IMR-90 (cell line): Measurements from ENCODE around the gene CDH23. TPM values are rescaled to one million over a fixed set of nuclear protein-coding genes. Genes with fewer than 3 reads are reported as not detected.

ENCODE experiments used
- ATAC-seq: fragments of 200-7000 bp; cut with Tn5 transposase; 2 replicates; pipeline ENCODE4 v1.9.1; 2020; ENCODE audit warnings: low read depth, mild to moderate bottlenecking, moderate library complexity
- BruUV-seq: library from RNA; stranded (reverse); fragments of 400-500 nt; replicated peaks from 2 replicates; lab custom pipeline; 2021; lab: Mats Ljungman, UMichigan
- CTCF ChIA-PET: fragments of 300-600 bp; formaldehyde crosslinking; extraction: SDS; loops from one replicate; lab custom pipeline; 2021; ENCODE audit warnings: antibody characterized with exemption; lab: Yijun Ruan, JAX
- POLR2A ChIA-PET: fragments of 300-600 bp; sonication (Branson Sonifier 250); formaldehyde crosslinking; loops from one replicate; lab custom pipeline; 2022; ENCODE audit warnings: antibody characterized with exemption; ENCODE audit not compliant: unreplicated experiment; lab: Charles Lee
- DNase-seq: peaks from one replicate; pipeline ENCODE4 v3.0.0; 2013
- H2AFZ ChIP-seq: replicated peaks from 2 replicates; pipeline ENCODE3; 2013; ENCODE audit warnings: low read length, mild to moderate bottlenecking; ENCODE audit not compliant: poor library complexity
- H2AK5ac ChIP-seq: 2 replicates; pipeline ENCODE4 v1.6.1; 2013; ENCODE audit warnings: low read depth, low read length, inconsistent platforms
- H2AK9ac ChIP-seq: replicated peaks from 2 replicates; pipeline ENCODE3; 2013; ENCODE audit warnings: mild to moderate bottlenecking, low read depth, low read length, moderate library complexity; ENCODE audit not compliant: poor library complexity
- H2BK120ac ChIP-seq: 2 replicates; pipeline ENCODE4 v1.6.1; 2013; ENCODE audit warnings: low read depth, low read length, inconsistent platforms
- H2BK15ac ChIP-seq: 3 replicates; pipeline ENCODE4 v1.6.1; 2013; ENCODE audit warnings: low read depth, low read length, inconsistent platforms
- H2BK20ac ChIP-seq: 2 replicates; pipeline ENCODE4 v1.6.1; 2013; ENCODE audit warnings: low read depth, mild to moderate bottlenecking, inconsistent platforms, low read length, moderate library complexity
- H2BK5ac ChIP-seq: 2 replicates; pipeline ENCODE4 v1.6.1; 2013; ENCODE audit warnings: mild to moderate bottlenecking, low read depth, low read length, inconsistent platforms; ENCODE audit not compliant: poor library complexity, severe bottlenecking
- H3K14ac ChIP-seq: replicated peaks from 2 replicates; pipeline ENCODE4 v1.6.1; 2013; ENCODE audit warnings: low read depth, low read length, inconsistent platforms
- H3K18ac ChIP-seq: 2 replicates; pipeline ENCODE4 v1.6.1; 2013; ENCODE audit warnings: low read depth, low read length, control low read depth
- H3K23ac ChIP-seq: 2 replicates; pipeline ENCODE4 v1.6.1; 2013; ENCODE audit warnings: low read depth, low read length, inconsistent platforms
- H3K27ac ChIP-seq: 2 replicates; pipeline ENCODE4 v1.5.1; 2013; ENCODE audit warnings: mild to moderate bottlenecking, control low read depth, low read length; ENCODE audit not compliant: insufficient read depth
- H3K27me3 ChIP-seq: 2 replicates; pipeline ENCODE4 v1.6.1; 2013; ENCODE audit warnings: low read length; ENCODE audit not compliant: control insufficient read depth, insufficient read depth
- H3K36me3 ChIP-seq: 2 replicates; pipeline ENCODE4 v1.6.1; 2013; ENCODE audit warnings: low read length, mixed read lengths; ENCODE audit not compliant: control insufficient read depth, insufficient read depth
- H3K4ac ChIP-seq: 2 replicates; pipeline ENCODE4 v1.6.1; 2013; ENCODE audit warnings: low read depth, low read length, inconsistent platforms
- H3K4me1 ChIP-seq: 2 replicates; pipeline ENCODE4 v1.6.1; 2013; ENCODE audit warnings: low read length, mixed read lengths; ENCODE audit not compliant: control insufficient read depth, insufficient read depth
- H3K4me2 ChIP-seq: 2 replicates; pipeline ENCODE4 v1.6.1; 2013; ENCODE audit warnings: low read depth, mild to moderate bottlenecking, control low read depth, low read length, moderate library complexity
- H3K4me3 ChIP-seq: 2 replicates; pipeline ENCODE4 v1.5.1; 2013; ENCODE audit warnings: low read depth, mild to moderate bottlenecking, control low read depth, low read length, moderate library complexity; ENCODE audit not compliant: insufficient read depth
- H3K56ac ChIP-seq: 2 replicates; pipeline ENCODE4 v1.6.1; 2013; ENCODE audit warnings: low read length, inconsistent platforms; ENCODE audit not compliant: insufficient read depth; ENCODE audit errors: extremely low read depth
- H3K79me1 ChIP-seq, 2 experiments: 2 replicates each; pipeline ENCODE4 v1.6.1; 2013; ENCODE audit warnings: low read length in 2 of 2, inconsistent platforms in 1 of 2, low read depth in 1 of 2
- H3K9ac ChIP-seq: 2 replicates; pipeline ENCODE4 v1.6.1; 2013; ENCODE audit warnings: low read depth, low read length, control low read depth
- H3K9me1 ChIP-seq: 2 replicates; pipeline ENCODE4 v1.6.1; 2013; ENCODE audit warnings: low read length, inconsistent platforms; ENCODE audit not compliant: insufficient read depth
- H3K9me3 ChIP-seq: 2 replicates; pipeline ENCODE4 v1.6.1; 2013; ENCODE audit warnings: low read length; ENCODE audit not compliant: control insufficient read depth, insufficient read depth
- H4K20me1 ChIP-seq: 2 replicates; pipeline ENCODE4 v1.6.1; 2013; ENCODE audit warnings: low read length, inconsistent platforms; ENCODE audit not compliant: insufficient read depth
- H4K5ac ChIP-seq: 2 replicates; pipeline ENCODE4 v1.6.1; 2013; ENCODE audit warnings: mild to moderate bottlenecking, low read depth, low read length, control low read depth
- H4K8ac ChIP-seq, 2 experiments: 2 replicates each; pipeline ENCODE4 v1.6.1; 2013; ENCODE audit warnings: low read depth in 2 of 2, low read length in 2 of 2, control low read depth in 1 of 2, inconsistent platforms in 1 of 2
- H4K91ac ChIP-seq: 2 replicates; pipeline ENCODE4 v1.6.1; 2013; ENCODE audit warnings: low read depth, low read length, inconsistent platforms; ENCODE audit not compliant: insufficient read depth
- CHD1 ChIP-seq: IDR thresholded peaks from 2 replicates; pipeline ENCODE4 v1.6.1; 2012; ENCODE audit warnings: low read depth, low read length, improper control_type of control experiment
- CTCF ChIP-seq: conservative IDR thresholded peaks from 2 replicates; pipeline ENCODE4 v1.5.1; 2012; ENCODE audit warnings: mild to moderate bottlenecking, low read depth, low read length, improper control_type of control experiment
- MAFK ChIP-seq: IDR thresholded peaks from 2 replicates; pipeline ENCODE4 v1.6.1; 2012; ENCODE audit warnings: low read depth, low read length, improper control_type of control experiment
- MAZ ChIP-seq: IDR thresholded peaks from 2 replicates; pipeline ENCODE4 v1.6.1; 2012; ENCODE audit warnings: low read depth, mild to moderate bottlenecking, low read length, improper control_type of control experiment, moderate library complexity, borderline replicate concordance
- POLR2A ChIP-seq: IDR thresholded peaks from 2 replicates; pipeline ENCODE4 v1.6.1; 2012; ENCODE audit warnings: mild to moderate bottlenecking, low read depth, low read length
- RCOR1 ChIP-seq: IDR thresholded peaks from 2 replicates; pipeline ENCODE4 v1.6.1; 2012; ENCODE audit warnings: mild to moderate bottlenecking, low read length, improper control_type of control experiment; ENCODE audit not compliant: insufficient replicate concordance
- SMC3 ChIP-seq: fragments of 150-350 bp; IDR thresholded peaks from 2 replicates; pipeline ENCODE4 v1.6.1; 2016; ENCODE audit warnings: low read depth, mild to moderate bottlenecking, antibody characterized with exemption, low read length, moderate library complexity
- USF2 ChIP-seq: fragments of 150-350 bp; IDR thresholded peaks from 2 replicates; pipeline ENCODE4 v1.6.1; 2017; ENCODE audit warnings: mild to moderate bottlenecking, antibody characterized with exemption, low read length, low read depth
- WGBS, 2 experiments: methylation state at CpG; one replicate each; pipeline versions ENCODE4 v1.1.5 to v1.1.7; 2013; ENCODE audit warnings: missing lambda C conversion rate in 2 of 2; ENCODE audit not compliant: insufficient read length in 1 of 2; ENCODE audit errors: extremely low coverage in 2 of 2; 5-methylcytosine and 5-hydroxymethylcytosine counted together
- dilution Hi-C: fragments of 300-500 bp; cut with HindIII; formaldehyde crosslinking; loops from one replicate; pipeline ENCODE4 v1.14.3; 2018; ENCODE audit warnings: low sequenced_read_pairs; ENCODE audit not compliant: unreplicated experiment
- in situ Hi-C: fragments of 300-500 bp; cut with MboI; formaldehyde crosslinking; loops from 3 replicates; pipeline ENCODE4 v1.14.3; 2019; ENCODE audit warnings: low sequenced_read_pairs, inconsistent platforms, mixed read lengths
- intact Hi-C: fragments of 100-400 bp; cut with micrococcal nuclease; formaldehyde crosslinking; loops from 2 replicates; pipeline ENCODE4 v1.10.0; 2022
- polyA plus RNA-seq, 3 experiments: library from polyadenylated mRNA; depleted of rRNA; stranded (reverse); fragments of >200 nt; gene quantifications; 2 replicates each; pipeline ENCODE4 v1.2.3, GENCODE V29; 2012; ENCODE audit warnings: low replicate concordance in 1 of 3
- total RNA-seq: library from RNA; depleted of rRNA; stranded (reverse); fragments of >200 nt; gene quantifications from 2 replicates; pipeline ENCODE4 v1.2.3, GENCODE V29; 2012

The CDH23 gene
- total and polyA plus RNA-seq, 2 of the 4 experiments (the other 2 are of a cell fraction) = under 0.01 to 0.03 TPM

- CTCF ChIA-PET = no interaction called here
Measured at GRCh38 chr10:71679425-71679824, 282.7 kb downstream of the CDH23 start.

More at GRCh38 chr10:71679425-71679824, 282.7 kb downstream of the CDH23 start:
- no peaks in the 10 kb centered on the region for H3K4me1 ChIP-seq
- no peak overlapping the region for H4K91ac ChIP-seq
- no TSS peak for BruUV-seq
- ATAC-seq (no peak), DNase-seq (no peak)
- H3K27me3 ChIP-seq = peaks cover 63% of the 10 kb centered on the region
- no peak overlapping the region for H4K5ac ChIP-seq
- no peaks in the 10 kb centered on the region for H3K9me1 ChIP-seq
- H2BK5ac ChIP-seq = no peak overlapping the region
- H2AK5ac ChIP-seq = no peak overlapping the region
- TF ChIP-seq RCOR1 (no peak), CTCF (no peak), SMC3 (no peak), POLR2A (no peak), MAFK (no peak), MAZ (no peak), USF2 (no peak), CHD1 (no peak)
- H3K18ac ChIP-seq = no peak overlapping the region
- no peak overlapping the region for H3K4me2 ChIP-seq
- H2AK9ac ChIP-seq = no peak overlapping the region
- no peak overlapping the region for H2AFZ ChIP-seq
- H3K9me3 ChIP-seq = no peaks in the 10 kb centered on the region
- H3K4ac ChIP-seq = no peak overlapping the region
- H4K20me1 ChIP-seq = no peaks in the 10 kb centered on the region
- POLR2A ChIA-PET = no interaction called here
- no peak overlapping the region for H3K23ac ChIP-seq
- no peak overlapping the region for H2BK20ac ChIP-seq
- WGBS, 2 experiments = 33% methylated on average over 2 of the region's 9 CpGs; no CpG with 5 or more reads in 1 of the 2 experiments
- no peak overlapping the region for H3K4me3 ChIP-seq
- no peak overlapping the region for H3K56ac ChIP-seq
- dilution Hi-C loops = no loop called here
- H3K36me3 ChIP-seq = no peaks in the 10 kb centered on the region
- H2BK120ac ChIP-seq = no peak overlapping the region
- in situ Hi-C loops = no loop called here
- no peak overlapping the region for H2BK15ac ChIP-seq
- H3K9ac ChIP-seq = no peak overlapping the region
- intact Hi-C loops = no loop called here
- no peak overlapping the region for H3K27ac ChIP-seq
- H3K14ac ChIP-seq = no peak overlapping the region
- H3K79me1 ChIP-seq = no peaks in the 10 kb centered on the region
- no peak overlapping the region for H4K8ac ChIP-seq
